DOHH2 (cell line): ENCODE results near the gene CRHBP.

Source experiments
- H3F3A ChIP-seq: fragments of 200-600 bp; sonication (generic), shearing (Covaris generic); 2 replicates; pipeline ENCODE4 v1.6.0; 2016; ENCODE audit warnings: antibody characterized with exemption, mild to moderate bottlenecking; ENCODE audit not compliant: control insufficient read depth, insufficient read depth
- H3K27ac ChIP-seq: fragments of 200-600 bp; sonication (generic); 2 replicates; pipeline ENCODE4 v1.5.1; 2014; ENCODE audit warnings: low read depth, mild to moderate bottlenecking, low read length, moderate library complexity
- H3K27me3 ChIP-seq: fragments of 200-600 bp; sonication (generic); 2 replicates; pipeline ENCODE4 v1.6.1; 2014; ENCODE audit warnings: mild to moderate bottlenecking, low read length, mixed read lengths; ENCODE audit not compliant: control insufficient read depth
- H3K36me3 ChIP-seq: fragments of 200-600 bp; sonication (generic); 2 replicates; pipeline ENCODE4 v1.6.1; 2014; ENCODE audit warnings: mild to moderate bottlenecking, low read length, moderate library complexity, mixed read lengths; ENCODE audit not compliant: control insufficient read depth
- H3K4me1 ChIP-seq: fragments of 200-600 bp; sonication (generic); 2 replicates; pipeline ENCODE4 v1.6.1; 2014; ENCODE audit warnings: mild to moderate bottlenecking, low read length, mixed read lengths; ENCODE audit not compliant: control insufficient read depth
- H3K4me2 ChIP-seq: fragments of 200-600 bp; sonication (generic); 2 replicates; pipeline ENCODE4 v1.6.0; 2014; ENCODE audit warnings: mild to moderate bottlenecking, low read length, moderate library complexity
- H3K4me3 ChIP-seq: fragments of 200-600 bp; sonication (generic); 2 replicates; pipeline ENCODE4 v1.5.1; 2014; ENCODE audit warnings: mild to moderate bottlenecking, low read length, mixed read lengths
- H3K79me2 ChIP-seq: fragments of 200-600 bp; sonication (generic); 2 replicates; pipeline ENCODE4 v1.6.1; 2014; ENCODE audit warnings: mild to moderate bottlenecking, low read length, mixed read lengths; ENCODE audit not compliant: control insufficient read depth
- H3K9me2 ChIP-seq: fragments of 200-600 bp; sonication (generic); replicated peaks from 2 replicates; pipeline ENCODE4 v1.6.1; 2014; ENCODE audit warnings: mild to moderate bottlenecking, low read length, mixed read lengths; ENCODE audit not compliant: control insufficient read depth
- H3K9me3 ChIP-seq: fragments of 200-600 bp; sonication (generic); 2 replicates; pipeline ENCODE4 v1.6.1; 2014; ENCODE audit warnings: antibody characterized with exemption, low read length, mixed read lengths; ENCODE audit not compliant: control insufficient read depth, insufficient read depth
- H4K20me1 ChIP-seq: fragments of 200-600 bp; sonication (generic); 2 replicates; pipeline ENCODE4 v1.6.0; 2014; ENCODE audit warnings: low read depth, mild to moderate bottlenecking, antibody characterized with exemption, low read length, moderate library complexity; ENCODE audit not compliant: control insufficient read depth, insufficient read depth
- CTCF ChIP-seq: fragments of 200-600 bp; sonication (generic); IDR thresholded peaks from one replicate; pipeline ENCODE4 v1.5.1; 2014; ENCODE audit warnings: antibody characterized with exemption, mild to moderate bottlenecking, low read depth, low read length; ENCODE audit not compliant: poor library complexity, severe bottlenecking
- EZH2phosphoT487 ChIP-seq: fragments of 200-600 bp; sonication (generic); IDR thresholded peaks from 2 replicates; pipeline ENCODE4 v1.6.1; 2017; ENCODE audit warnings: borderline replicate concordance, mild to moderate bottlenecking, antibody characterized with exemption, low read length, moderate library complexity, mixed read lengths

The CRHBP gene

GRCh38 chr5:77015938-77016569 lies 63.2 kb downstream of the CRHBP start:
- no peaks in the 10 kb centered on the region for H3K9me3 ChIP-seq
- H4K20me1 ChIP-seq: no peaks in the 10 kb centered on the region
- no peaks in the 10 kb centered on the region for H3K36me3 ChIP-seq
- no peak overlapping the region for H3K4me2 ChIP-seq
- H3K4me3 ChIP-seq: no peak overlapping the region
- H3K4me1 ChIP-seq: peaks cover 15% of the 10 kb centered on the region
- H3K9me2 ChIP-seq: no peaks in the 10 kb centered on the region
- no peak overlapping the region for H3K27ac ChIP-seq
- no peaks in the 10 kb centered on the region for H3K79me2 ChIP-seq
- no peaks in the 10 kb centered on the region for H3F3A ChIP-seq
- no peak for TF ChIP-seq EZH2phosphoT487
- peak; percentile 70 for TF ChIP-seq CTCF
- no peaks in the 10 kb centered on the region for H3K27me3 ChIP-seq

DNA sequence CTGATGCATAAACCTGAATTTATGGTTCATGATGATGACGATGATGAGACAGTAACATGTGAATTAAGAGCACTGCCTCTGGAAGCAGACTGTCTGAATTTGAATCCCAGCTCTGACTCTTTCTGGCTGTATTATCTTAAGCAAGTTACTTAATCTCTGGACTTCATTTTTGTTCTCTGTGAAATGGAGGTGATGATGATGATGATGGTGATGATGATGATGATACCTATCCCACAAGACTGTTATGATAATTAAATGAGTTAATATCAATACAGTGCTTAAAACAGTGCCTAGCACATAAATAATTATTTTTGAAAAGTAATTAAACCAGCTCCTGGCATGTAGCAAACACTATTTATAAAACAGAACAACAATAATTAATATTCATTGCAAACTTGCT lies 64.1 kb downstream of the CRHBP start:
- no peaks in the 10 kb centered on the region for H3K36me3 ChIP-seq
- no peak for TF ChIP-seq EZH2phosphoT487
- no peak for TF ChIP-seq CTCF
- H3K4me3 ChIP-seq: no peak overlapping the region
- H3F3A ChIP-seq: no peaks in the 10 kb centered on the region
- H4K20me1 ChIP-seq: no peaks in the 10 kb centered on the region
- no peaks in the 10 kb centered on the region for H3K9me2 ChIP-seq
- H3K9me3 ChIP-seq: no peaks in the 10 kb centered on the region
- H3K27me3 ChIP-seq: no peaks in the 10 kb centered on the region
- no peak overlapping the region for H3K4me2 ChIP-seq
- H3K27ac ChIP-seq: no peak overlapping the region
- peaks cover 15% of the 10 kb centered on the region for H3K4me1 ChIP-seq
- no peaks in the 10 kb centered on the region for H3K79me2 ChIP-seq

DNA sequence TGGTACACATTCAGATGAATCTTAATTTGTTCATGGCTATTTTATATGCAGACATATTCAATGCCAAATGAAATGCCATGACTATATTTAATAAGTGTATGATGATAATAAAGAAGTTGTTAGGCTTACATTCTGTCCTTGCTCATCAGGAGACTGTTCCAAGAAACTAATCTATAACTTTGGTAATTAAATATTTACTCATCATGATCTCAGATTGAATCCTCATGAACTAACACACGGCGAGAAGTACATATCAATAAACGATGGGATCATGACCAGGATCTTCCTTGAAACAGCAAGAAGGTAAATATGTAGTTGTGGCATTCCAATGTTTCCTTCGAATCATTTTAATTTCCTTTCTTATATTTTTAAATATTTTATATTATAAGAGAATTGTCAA lies 64.8 kb downstream of the CRHBP start:
- Histone ChIP-seq H4K20me1 (no peaks in the 10 kb centered on the region), H3K79me2 (no peaks in the 10 kb centered on the region), H3K36me3 (no peaks in the 10 kb centered on the region), H3K4me1 (peaks cover 15% of the 10 kb centered on the region), H3F3A (no peaks in the 10 kb centered on the region), H3K27me3 (no peaks in the 10 kb centered on the region), H3K4me3 (no peak overlapping the region), H3K27ac (no peak overlapping the region), H3K9me3 (peaks cover 3% of the 10 kb centered on the region; the same call in 1 of the 2 replicates), H3K9me2 (no peaks in the 10 kb centered on the region), H3K4me2 (no peak overlapping the region)
- TF ChIP-seq CTCF (no peak), EZH2phosphoT487 (no peak)
